GM18498 (cell line): ENCODE data around the gene FBXL22.

Experiments
- ATAC-seq: cut with Tn5 transposase; IDR thresholded peaks from one replicate; pipeline ENCODE4 v1.9.1; 2021; ENCODE audit warnings: mild to moderate bottlenecking, moderate library complexity; ENCODE audit not compliant: unreplicated experiment

Gene FBXL22

GRCh38 chr15:63597038-63597790 lies at the start of gene FBXL22:
Gene FBXL22, plus strand, starts transcription at chr15:63597387. Its CDS starts 6 bp downstream, at chr15:63597393.
- ATAC-seq = no peak

DNA sequence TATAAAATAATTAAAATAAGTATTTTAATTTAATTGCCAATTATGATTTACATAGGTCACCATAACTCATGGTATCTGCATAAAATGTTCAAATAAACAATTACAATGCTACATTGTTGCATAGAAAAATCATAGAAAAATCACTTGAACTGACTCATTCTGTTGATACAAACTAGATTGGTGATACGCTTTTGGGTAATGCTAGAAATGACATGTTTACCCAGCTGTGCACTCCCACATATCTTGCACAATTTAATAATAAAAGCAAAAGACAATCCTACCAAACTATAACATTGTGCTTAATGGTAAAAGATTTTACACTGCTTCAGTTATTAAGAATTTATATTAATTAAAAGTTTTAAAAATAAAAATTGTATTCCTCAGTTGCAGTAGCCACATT lies 45.8 kb upstream of the FBXL22 start:
- ATAC-seq = no peak

DNA sequence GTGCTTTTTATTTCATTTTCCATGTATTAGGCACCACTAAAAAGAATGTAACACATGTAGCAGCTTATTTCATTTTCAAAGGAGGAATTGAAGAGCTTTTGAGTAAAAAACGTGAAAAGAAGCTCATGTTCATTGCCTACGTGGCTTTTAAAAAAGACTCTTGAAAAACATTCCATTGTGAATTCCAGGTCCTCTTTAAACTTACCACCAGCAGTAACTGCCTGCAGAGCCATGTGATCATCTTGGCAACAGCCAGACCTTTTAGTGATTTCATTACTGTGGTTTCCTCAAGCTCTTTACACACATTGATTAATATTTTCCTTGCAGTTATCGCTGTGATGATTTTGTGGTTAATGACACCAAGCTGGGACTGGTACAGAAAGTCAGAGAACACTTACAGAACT lies 43.8 kb upstream of the FBXL22 start:
- no peak for ATAC-seq

- ATAC-seq = no peak
Measured at GRCh38 chr15:63554337-63554927, 42.8 kb upstream of the FBXL22 start.

DNA sequence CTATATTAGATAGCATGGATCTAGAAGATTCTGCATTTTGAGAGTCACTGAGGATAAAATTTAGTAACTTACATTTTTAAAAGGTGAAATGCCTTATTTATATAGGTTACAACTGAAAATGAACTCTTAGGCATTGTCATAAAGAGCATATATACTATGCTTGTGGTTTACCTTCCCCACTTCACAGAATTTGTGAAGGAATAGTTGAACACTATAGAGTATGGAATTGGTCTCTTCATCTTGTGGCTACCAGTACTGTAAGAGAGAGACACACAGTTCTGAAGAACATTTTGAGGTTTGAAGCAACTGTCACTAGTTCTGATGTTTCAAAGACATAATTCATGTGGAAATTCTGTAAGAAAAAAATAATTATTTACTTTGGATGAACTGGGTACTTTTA lies 41.7 kb upstream of the FBXL22 start:
- ATAC-seq = no peak

GRCh38 chr15:63556246-63556645 lies 40.9 kb upstream of the FBXL22 start:
- no peak for ATAC-seq

DNA sequence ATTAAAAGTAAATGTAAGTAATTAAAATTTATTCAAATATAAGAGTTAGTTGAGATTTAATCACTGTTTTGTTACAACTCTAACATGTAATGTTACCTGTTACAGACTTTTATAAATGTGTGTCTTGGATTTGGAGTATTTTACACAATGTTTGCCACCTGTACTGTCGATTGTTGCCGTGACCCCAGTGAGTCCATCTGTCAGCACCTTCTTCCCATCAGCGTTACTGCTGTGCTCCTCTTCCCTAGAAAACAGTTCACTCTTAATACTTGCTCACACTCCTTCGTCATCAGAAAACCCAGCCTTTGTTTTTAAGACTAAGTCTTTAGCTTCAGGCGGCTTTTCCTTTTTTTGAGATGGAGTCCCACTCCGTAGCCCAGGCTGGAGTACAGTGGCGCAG lies 40.5 kb upstream of the FBXL22 start:
- no peak for ATAC-seq

DNA sequence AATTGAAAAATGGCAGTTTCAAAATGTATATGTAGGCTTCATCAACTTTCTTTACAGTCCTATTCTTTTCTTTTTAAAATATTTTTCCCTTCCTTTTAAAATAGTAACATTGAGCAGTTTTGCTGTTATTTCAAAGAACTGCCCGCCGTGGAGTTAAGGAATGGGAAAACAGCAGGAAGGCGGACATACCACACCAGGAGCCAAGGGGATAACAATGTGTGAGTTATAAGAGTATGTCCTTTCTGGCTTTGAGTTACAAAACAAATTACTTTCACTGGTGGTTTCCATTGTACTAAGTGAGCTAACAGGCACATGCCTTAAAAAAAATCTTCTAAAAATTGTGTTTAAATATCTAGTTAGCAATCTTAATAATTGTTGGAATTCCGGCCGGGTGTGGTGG lies 37.4 kb upstream of the FBXL22 start:
- ATAC-seq = no peak

DNA sequence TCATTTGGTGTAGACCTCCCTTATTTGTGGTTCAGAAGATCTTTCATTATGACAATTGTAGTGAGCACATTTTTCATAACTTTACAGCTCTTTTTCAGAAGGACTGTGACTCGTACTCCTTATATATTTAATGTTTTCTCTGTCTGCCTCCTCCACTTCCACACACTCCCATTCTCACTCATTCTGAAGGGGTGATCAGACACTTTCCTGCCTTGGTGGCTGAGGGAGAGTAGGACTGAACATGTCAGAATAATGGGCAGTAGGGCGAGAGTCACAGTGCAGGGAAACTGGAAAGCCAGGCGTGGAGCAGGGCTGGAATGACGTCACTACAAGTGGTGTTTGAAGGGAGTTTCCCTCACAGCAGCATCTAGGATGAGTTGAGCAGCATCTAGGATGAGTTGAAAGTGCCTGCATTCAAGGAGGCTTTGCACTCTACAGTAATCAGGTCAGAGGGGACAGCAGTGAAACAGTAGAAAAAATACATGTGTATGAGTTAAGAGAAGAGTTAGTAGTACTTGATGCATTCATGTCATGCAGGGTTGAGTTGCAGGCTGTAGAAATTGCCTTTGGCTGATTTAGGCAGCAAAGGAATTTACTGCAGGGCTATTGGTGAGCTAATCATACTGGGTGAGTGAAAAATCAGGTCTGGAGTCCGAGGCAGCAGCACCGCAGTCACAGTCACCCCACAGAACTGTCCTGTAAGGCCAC lies 36.3 kb upstream of the FBXL22 start:
- no peak for ATAC-seq

- ATAC-seq = no peak
Measured at GRCh38 chr15:63564093-63564492, 33.1 kb upstream of the FBXL22 start.

DNA sequence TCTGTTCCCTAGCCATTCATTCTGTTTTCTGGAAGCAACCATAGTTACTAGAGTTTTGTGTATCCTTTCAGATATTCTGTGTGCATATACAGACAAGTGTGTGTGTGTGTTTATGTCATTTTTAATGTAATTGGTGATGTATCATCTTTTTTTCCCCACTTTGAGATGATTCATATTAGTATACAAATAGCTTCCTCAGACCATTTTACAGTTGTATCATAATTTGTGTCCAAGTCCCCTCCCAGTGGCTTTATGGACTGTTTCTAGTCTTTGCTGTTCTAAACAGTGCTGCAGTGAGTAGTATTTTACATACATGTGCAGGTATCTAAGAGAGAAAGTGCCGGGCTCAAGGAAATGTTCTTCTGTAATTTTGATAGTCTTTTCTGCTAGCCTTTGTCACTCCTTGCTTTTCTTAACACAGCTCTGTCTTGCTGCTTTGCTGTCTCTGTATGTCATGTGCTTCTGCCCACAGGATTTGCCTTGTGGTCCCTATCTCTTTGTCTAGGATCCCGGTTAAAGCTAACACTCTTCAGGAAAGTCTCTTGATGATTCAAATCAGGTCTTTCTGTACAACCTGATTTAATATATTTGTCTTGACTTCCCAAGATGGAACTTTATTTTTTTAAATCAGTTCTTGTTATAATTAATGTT lies 31.5 kb upstream of the FBXL22 start:
- no peak for ATAC-seq

- ATAC-seq = no peak
Measured at GRCh38 chr15:63572749-63573464, 24.3 kb upstream of the FBXL22 start.

- no peak for ATAC-seq
Measured at GRCh38 chr15:63573533-63573932, 23.7 kb upstream of the FBXL22 start.

DNA sequence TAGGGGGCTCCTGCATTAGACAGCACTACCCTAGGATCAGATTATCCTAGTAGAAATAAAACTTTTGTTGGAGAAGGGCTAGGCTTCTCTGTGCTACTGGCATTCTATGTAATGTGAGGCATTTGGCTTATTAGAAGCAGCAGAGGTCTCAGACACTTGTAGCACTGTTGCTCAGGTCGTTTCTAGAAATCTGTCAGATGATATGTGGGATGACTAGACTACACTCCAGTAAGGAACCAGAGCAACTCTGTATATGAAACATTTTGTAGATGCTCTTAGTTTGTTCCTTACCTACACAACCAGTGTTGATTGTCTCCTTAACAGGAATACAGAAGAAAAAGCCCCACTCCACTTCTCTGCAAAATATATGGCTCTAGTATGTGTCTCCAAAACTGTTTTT lies 21.9 kb upstream of the FBXL22 start:
- no peak for ATAC-seq

DNA sequence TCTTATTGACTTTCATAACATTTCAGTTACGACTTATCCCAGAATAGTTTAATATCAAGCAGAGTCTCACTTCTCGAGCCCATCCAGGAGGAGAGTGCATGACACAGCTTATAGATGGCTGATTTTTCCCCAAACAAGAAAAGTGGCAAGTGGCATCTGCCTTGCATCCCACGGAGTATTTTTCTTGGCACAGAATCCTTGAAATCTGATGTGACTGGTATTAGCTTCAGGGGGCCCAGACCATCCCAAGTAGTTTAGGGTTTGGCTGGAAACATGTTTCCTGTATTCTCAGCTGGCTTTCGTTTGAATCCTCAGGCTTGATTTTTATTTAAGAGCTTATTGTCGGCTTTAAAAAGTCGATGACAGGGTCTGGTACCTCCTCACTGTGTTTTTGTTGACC lies 20.7 kb upstream of the FBXL22 start:
- ATAC-seq = no peak

DNA sequence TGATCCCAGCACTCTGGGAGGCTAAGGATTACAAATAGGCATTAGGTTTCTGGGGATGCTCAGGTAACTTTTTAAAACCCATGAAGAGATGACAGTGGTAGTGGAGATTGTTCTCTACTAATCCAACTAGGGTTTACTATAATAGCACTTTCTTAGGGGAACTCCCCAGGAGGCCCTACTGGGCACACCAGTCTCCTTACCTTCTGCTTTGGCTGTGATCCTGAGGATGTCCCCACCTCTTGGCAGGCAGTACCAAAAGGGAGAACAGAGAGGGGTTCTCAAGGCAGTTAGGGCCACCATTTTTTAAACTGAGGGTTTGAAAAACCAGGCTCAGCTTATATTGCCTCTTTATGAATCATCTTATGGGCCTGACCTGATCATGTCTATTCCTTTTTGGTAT lies 15.0 kb upstream of the FBXL22 start:
- ATAC-seq = no peak

DNA sequence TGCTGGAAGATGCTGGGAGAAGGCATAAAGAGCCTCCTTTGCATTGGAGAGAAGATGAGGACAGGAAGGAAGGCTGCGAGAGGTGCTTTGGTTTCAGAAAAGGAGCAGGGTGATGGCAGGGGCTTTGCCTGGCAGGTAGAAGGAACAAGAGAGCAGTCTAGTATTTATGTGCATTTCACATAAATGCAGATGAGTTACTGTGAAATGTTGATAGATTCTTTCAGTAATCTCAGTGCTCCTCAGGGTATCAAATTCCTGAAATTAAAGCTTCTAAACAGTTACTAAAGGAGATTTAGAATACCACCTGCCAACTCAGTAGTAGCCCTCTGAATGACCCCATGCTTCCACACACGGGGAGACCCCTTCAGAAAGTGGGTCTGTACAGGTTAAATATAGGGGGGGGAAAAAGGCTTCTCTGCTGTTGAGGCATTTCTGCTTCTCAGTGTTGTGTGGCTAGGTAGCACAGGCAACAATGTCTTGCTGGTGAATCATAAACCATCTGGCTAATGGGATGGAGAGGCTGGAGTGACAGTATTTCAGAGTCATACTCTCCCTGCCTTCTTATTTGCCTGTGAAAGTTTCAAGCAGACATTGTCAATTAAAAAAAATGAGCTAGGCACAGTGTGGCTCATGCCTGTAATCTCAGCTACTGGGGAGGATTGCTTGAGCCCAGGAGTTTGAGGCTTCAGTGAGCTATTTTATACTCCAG lies 14.3 kb upstream of the FBXL22 start:
- ATAC-seq = no peak

DNA sequence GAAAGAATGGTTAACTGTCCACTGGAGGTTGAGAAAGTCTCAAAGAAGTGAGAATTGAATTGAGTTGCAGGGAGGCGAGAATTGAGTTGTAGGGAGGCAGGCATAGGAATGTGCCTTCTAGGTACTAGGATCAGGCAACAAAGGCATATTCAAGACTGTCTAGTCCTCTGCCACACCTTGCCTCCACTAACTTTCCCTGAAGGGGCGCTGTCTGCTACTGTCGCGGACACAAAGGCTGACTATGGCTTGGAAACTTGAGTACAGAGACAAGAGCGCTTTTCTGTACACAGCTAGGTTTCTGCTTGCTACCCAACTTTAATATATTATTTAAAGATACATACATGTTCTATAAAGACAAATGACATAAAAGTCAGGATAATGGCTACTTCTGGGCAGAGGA lies 10.4 kb upstream of the FBXL22 start:
- ATAC-seq = no peak

- no peak for ATAC-seq
Measured at GRCh38 chr15:63587527-63587926, 9.7 kb upstream of the FBXL22 start.

GRCh38 chr15:63588826-63589225 lies 8.4 kb upstream of the FBXL22 start:
- ATAC-seq = no peak
